Stimulated activated naive CD8-positive, alpha-beta T cell treated with anti-CD3 and anti-CD28 coated beads, Interleukin-15, amount 100 ng/mL, for 72 hours (primary cell): ENCODE data around the gene SPATA46.
"Not testable (repeated sequence)": the region's sequence is repeated elsewhere in the genome, so short reads cannot be mapped to it uniquely, and the experiment has no call there.

ENCODE experiments used
- ATAC-seq: fragments of 150-1000 bp; cut with Tn5 transposase; 2 replicates; pipeline ENCODE4 v1.10.0; 2021; ENCODE audit warnings: mild to moderate bottlenecking, moderate library complexity
- DNase-seq, 2 donors: peaks; one replicate each; pipeline ENCODE4 v3.0.0; 2021 to 2022
- H3K27ac Mint-ChIP-seq, 2 donors: one replicate each; pipeline ENCODE4 v1.8.0; 2022; ENCODE audit warnings: mild to moderate bottlenecking in 2 of 2, mixed read lengths in 2 of 2, moderate library complexity in 2 of 2
- H3K27me3 Mint-ChIP-seq: one replicate; pipeline ENCODE4 v1.8.0; 2022; ENCODE audit warnings: mixed read lengths
- H3K4me1 Mint-ChIP-seq: one replicate; pipeline ENCODE4 v1.8.0; 2022; ENCODE audit warnings: mild to moderate bottlenecking, mixed read lengths
- H3K4me3 Mint-ChIP-seq, 2 donors: one replicate each; pipeline ENCODE4 v1.8.0; 2022; ENCODE audit warnings: mild to moderate bottlenecking in 2 of 2, mixed read lengths in 2 of 2, moderate library complexity in 1 of 2
- H3K9me3 Mint-ChIP-seq, 2 donors: one replicate each; pipeline ENCODE4 v1.8.0; 2022; ENCODE audit warnings: mixed read lengths in 2 of 2

SPATA46 gene

GRCh38 chr1:162353702-162354101 lies 23.0 kb downstream of the SPATA46 start:
- DNase-seq (no peak), ATAC-seq (no peak)
- no peaks in the 10 kb centered on the region for H3K4me1 Mint-ChIP-seq
- peaks cover 15% of the 10 kb centered on the region for H3K27me3 Mint-ChIP-seq
- H3K4me3 Mint-ChIP-seq, result no peak overlapping the region
- no peaks in the 10 kb centered on the region for H3K9me3 Mint-ChIP-seq
- H3K27ac Mint-ChIP-seq, result no peak overlapping the region

GRCh38 chr1:162353078-162353477 lies 23.6 kb downstream of the SPATA46 start:
- ATAC-seq (no peak), DNase-seq (no peak)
- no peak overlapping the region for H3K27ac Mint-ChIP-seq
- peaks cover 15% of the 10 kb centered on the region for H3K27me3 Mint-ChIP-seq
- no peaks in the 10 kb centered on the region for H3K4me1 Mint-ChIP-seq
- H3K4me3 Mint-ChIP-seq, result no peak overlapping the region
- H3K9me3 Mint-ChIP-seq, result no peaks in the 10 kb centered on the region

GRCh38 chr1:162351874-162352273 lies 24.8 kb downstream of the SPATA46 start:
- H3K27ac Mint-ChIP-seq, DNase-seq, ATAC-seq, H3K9me3 Mint-ChIP-seq, H3K27me3 Mint-ChIP-seq, H3K4me3 Mint-ChIP-seq, H3K4me1 Mint-ChIP-seq: not testable (repeated sequence)

GRCh38 chr1:162351246-162351842 lies 25.3 kb downstream of the SPATA46 start:
- Mint-ChIP-seq H3K9me3 (no peaks in the 10 kb centered on the region), H3K27me3 (no peaks in the 10 kb centered on the region), H3K4me1 (no peaks in the 10 kb centered on the region), H3K27ac (no peak overlapping the region), H3K4me3 (no peak overlapping the region)
- ATAC-seq (no peak), DNase-seq (no peak)

- Mint-ChIP-seq H3K27ac (no peak overlapping the region), H3K4me3 (no peak overlapping the region), H3K27me3 (no peaks in the 10 kb centered on the region), H3K9me3 (no peaks in the 10 kb centered on the region), H3K4me1 (no peaks in the 10 kb centered on the region)
- DNase-seq (no peak), ATAC-seq (no peak)
Measured at GRCh38 chr1:162349635-162350330, 26.9 kb downstream of the SPATA46 start.

- H3K27me3 Mint-ChIP-seq, result no peaks in the 10 kb centered on the region
- no peaks in the 10 kb centered on the region for H3K4me1 Mint-ChIP-seq
- no peak for DNase-seq
- H3K4me3 Mint-ChIP-seq, result no peak overlapping the region
- no peaks in the 10 kb centered on the region for H3K9me3 Mint-ChIP-seq
- no peak overlapping the region for H3K27ac Mint-ChIP-seq
- no peak for ATAC-seq
Measured at GRCh38 chr1:162347281-162347680, 29.4 kb downstream of the SPATA46 start.

GRCh38 chr1:162343470-162343869 lies 33.2 kb downstream of the SPATA46 start:
- Mint-ChIP-seq H3K27ac (no peak overlapping the region), H3K9me3 (no peaks in the 10 kb centered on the region), H3K4me3 (no peak overlapping the region), H3K27me3 (no peaks in the 10 kb centered on the region), H3K4me1 (no peaks in the 10 kb centered on the region)
- DNase-seq, result no peak
- no peak for ATAC-seq

- DNase-seq, result no peak
- Mint-ChIP-seq H3K27me3 (peaks cover 3% of the 10 kb centered on the region), H3K27ac (no peak overlapping the region), H3K4me3 (no peak overlapping the region), H3K4me1 (no peaks in the 10 kb centered on the region), H3K9me3 (no peaks in the 10 kb centered on the region)
- ATAC-seq, result no peak
Measured at GRCh38 chr1:162342452-162342983, 34.1 kb downstream of the SPATA46 start.

- H3K27me3 Mint-ChIP-seq, result peaks cover 10% of the 10 kb centered on the region
- no peak overlapping the region for H3K4me3 Mint-ChIP-seq
- no peaks in the 10 kb centered on the region for H3K4me1 Mint-ChIP-seq
- DNase-seq (no peak), ATAC-seq (no peak)
- H3K9me3 Mint-ChIP-seq, result no peaks in the 10 kb centered on the region
- no peak overlapping the region for H3K27ac Mint-ChIP-seq
Measured at GRCh38 chr1:162336621-162337285, 39.9 kb downstream of the SPATA46 start.

GRCh38 chr1:162335126-162335525 lies 41.5 kb downstream of the SPATA46 start:
- H3K27ac Mint-ChIP-seq, result no peak overlapping the region
- DNase-seq (no peak), ATAC-seq (no peak)
- no peaks in the 10 kb centered on the region for H3K9me3 Mint-ChIP-seq
- no peak overlapping the region for H3K4me3 Mint-ChIP-seq
- peaks cover 10% of the 10 kb centered on the region for H3K27me3 Mint-ChIP-seq
- no peaks in the 10 kb centered on the region for H3K4me1 Mint-ChIP-seq

GRCh38 chr1:162333991-162334390 lies 42.7 kb downstream of the SPATA46 start:
- no peak for ATAC-seq
- peaks cover 10% of the 10 kb centered on the region for H3K27me3 Mint-ChIP-seq
- H3K4me1 Mint-ChIP-seq, result no peaks in the 10 kb centered on the region

GRCh38 chr1:162329826-162330225 lies 46.8 kb downstream of the SPATA46 start:
- H3K27me3 Mint-ChIP-seq, result peaks cover 7% of the 10 kb centered on the region
- no peaks in the 10 kb centered on the region for H3K4me1 Mint-ChIP-seq
- DNase-seq (no peak), ATAC-seq (no peak)
- no peak overlapping the region for H3K4me3 Mint-ChIP-seq
- H3K27ac Mint-ChIP-seq, result no peak overlapping the region
- no peaks in the 10 kb centered on the region for H3K9me3 Mint-ChIP-seq

More at GRCh38 chr1:162333991-162334390, 42.7 kb downstream of the SPATA46 start:
- H3K27ac Mint-ChIP-seq, result no peak overlapping the region
- H3K9me3 Mint-ChIP-seq, result no peaks in the 10 kb centered on the region
- DNase-seq, result no peak
- H3K4me3 Mint-ChIP-seq, result no peak overlapping the region

GRCh38 chr1:162328512-162328911 lies 48.1 kb downstream of the SPATA46 start:
- Mint-ChIP-seq H3K9me3 (no peaks in the 10 kb centered on the region), H3K4me3 (no peak overlapping the region), H3K27me3 (peaks cover 7% of the 10 kb centered on the region), H3K4me1 (no peaks in the 10 kb centered on the region), H3K27ac (no peak overlapping the region)
- no peak for DNase-seq
- ATAC-seq, result no peak

- no peaks in the 10 kb centered on the region for H3K4me1 Mint-ChIP-seq
- no peaks in the 10 kb centered on the region for H3K9me3 Mint-ChIP-seq
- no peak for ATAC-seq
- no peak for DNase-seq
- no peak overlapping the region for H3K27ac Mint-ChIP-seq
- H3K27me3 Mint-ChIP-seq, result peaks cover 7% of the 10 kb centered on the region
- H3K4me3 Mint-ChIP-seq, result no peak overlapping the region
Measured at GRCh38 chr1:162327788-162328165, 48.9 kb downstream of the SPATA46 start.

- Mint-ChIP-seq H3K4me1 (no peaks in the 10 kb centered on the region), H3K9me3 (no peaks in the 10 kb centered on the region), H3K4me3 (no peak overlapping the region), H3K27me3 (peaks cover 7% of the 10 kb centered on the region), H3K27ac (no peak overlapping the region)
- DNase-seq (no peak), ATAC-seq (no peak)
Measured at GRCh38 chr1:162327144-162327787, 49.4 kb downstream of the SPATA46 start.

- Mint-ChIP-seq H3K27ac (peak overlapping the region in 1 of 2 donors; percentile 5), H3K9me3 (no peaks in the 10 kb centered on the region), H3K27me3 (peaks cover 7% of the 10 kb centered on the region), H3K4me3 (no peak overlapping the region), H3K4me1 (no peaks in the 10 kb centered on the region)
- DNase-seq (no peak), ATAC-seq (no peak)
Measured at GRCh38 chr1:162326559-162326958, 50.1 kb downstream of the SPATA46 start.
